Nephron (organoid): ENCODE measurements around the gene AEN.

ENCODE experiments used
- H3K27ac Mint-ChIP-seq, 3 experiments: 2 replicates each; pipeline ENCODE4 v1.8.0; 2020; ENCODE audit warnings: mixed read lengths in 3 of 3, mild to moderate bottlenecking in 2 of 3, moderate library complexity in 1 of 3
- H3K27me3 Mint-ChIP-seq: 2 replicates; pipeline ENCODE4 v1.8.0; 2021; ENCODE audit warnings: low read depth, mild to moderate bottlenecking, moderate library complexity, mixed read lengths
- H3K36me3 Mint-ChIP-seq: 2 replicates; pipeline ENCODE4 v1.8.0; 2020; ENCODE audit warnings: low read depth, mixed read lengths
- H3K4me1 Mint-ChIP-seq: 2 replicates; pipeline ENCODE4 v1.8.0; 2020; ENCODE audit warnings: mixed read lengths
- H3K4me3 Mint-ChIP-seq, 3 experiments: 2 replicates each; pipeline ENCODE4 v1.8.0; 2020; ENCODE audit warnings: mild to moderate bottlenecking in 3 of 3, mixed read lengths in 3 of 3, moderate library complexity in 2 of 3
- H3K9me3 Mint-ChIP-seq: 2 replicates; pipeline ENCODE4 v1.8.0; 2020; ENCODE audit warnings: mixed read lengths
- TF ChIP-seq, protein P1 (sequence below), 3 experiments: fragments of 200-600 bp; sonication (generic); IDR thresholded peaks; one replicate each; pipeline ENCODE4 v1.5.0; 2021; ENCODE audit warnings: antibody characterized with exemption in 3 of 3; ENCODE audit not compliant: unreplicated experiment in 3 of 3

The AEN gene

DNA sequence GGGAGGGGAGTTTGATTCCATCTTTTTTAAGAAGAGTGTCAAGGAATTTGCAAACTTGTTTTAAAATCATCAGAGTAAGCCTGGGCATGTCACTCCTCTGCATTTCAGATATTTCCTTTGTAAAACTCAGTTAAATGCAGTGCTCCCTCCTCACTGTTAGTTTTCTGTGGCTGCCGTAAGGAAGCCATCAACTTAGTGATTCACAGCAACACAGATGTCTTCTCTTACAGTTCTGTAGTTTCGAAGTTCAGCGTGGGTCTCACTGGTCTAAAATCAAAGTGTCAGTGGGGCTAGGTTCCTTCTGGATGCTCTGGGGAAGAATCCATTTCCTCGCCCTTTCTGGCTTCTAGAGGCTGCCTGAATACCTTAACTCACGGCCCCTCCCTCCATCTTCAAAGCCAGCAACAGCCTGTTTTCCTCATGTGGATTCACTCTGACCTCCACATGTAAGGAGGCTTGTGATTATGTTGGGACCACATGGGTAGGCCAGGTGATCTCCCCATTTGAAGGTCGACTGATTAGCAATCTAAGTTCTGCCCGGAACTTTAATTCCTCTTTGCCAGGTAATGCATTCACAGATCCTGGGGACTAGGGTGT lies 30.1 kb downstream of the AEN start:
- no peaks in the 10 kb centered on the region for H3K9me3 Mint-ChIP-seq
- peak overlapping the region in 1 of 3 experiments; percentile 48 for H3K27ac Mint-ChIP-seq
- H3K4me3 Mint-ChIP-seq, result no peak overlapping the region
- peaks cover 17% of the 10 kb centered on the region for H3K27me3 Mint-ChIP-seq
- TF ChIP-seq, protein P1, sequence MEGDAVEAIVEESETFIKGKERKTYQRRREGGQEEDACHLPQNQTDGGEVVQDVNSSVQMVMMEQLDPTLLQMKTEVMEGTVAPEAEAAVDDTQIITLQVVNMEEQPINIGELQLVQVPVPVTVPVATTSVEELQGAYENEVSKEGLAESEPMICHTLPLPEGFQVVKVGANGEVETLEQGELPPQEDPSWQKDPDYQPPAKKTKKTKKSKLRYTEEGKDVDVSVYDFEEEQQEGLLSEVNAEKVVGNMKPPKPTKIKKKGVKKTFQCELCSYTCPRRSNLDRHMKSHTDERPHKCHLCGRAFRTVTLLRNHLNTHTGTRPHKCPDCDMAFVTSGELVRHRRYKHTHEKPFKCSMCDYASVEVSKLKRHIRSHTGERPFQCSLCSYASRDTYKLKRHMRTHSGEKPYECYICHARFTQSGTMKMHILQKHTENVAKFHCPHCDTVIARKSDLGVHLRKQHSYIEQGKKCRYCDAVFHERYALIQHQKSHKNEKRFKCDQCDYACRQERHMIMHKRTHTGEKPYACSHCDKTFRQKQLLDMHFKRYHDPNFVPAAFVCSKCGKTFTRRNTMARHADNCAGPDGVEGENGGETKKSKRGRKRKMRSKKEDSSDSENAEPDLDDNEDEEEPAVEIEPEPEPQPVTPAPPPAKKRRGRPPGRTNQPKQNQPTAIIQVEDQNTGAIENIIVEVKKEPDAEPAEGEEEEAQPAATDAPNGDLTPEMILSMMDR (IDR thresholded peaks at IDR 0.05; ENCODE audit: unreplicated experiment in 3 of 3), result no peak
- no peaks in the 10 kb centered on the region for H3K36me3 Mint-ChIP-seq
- peaks cover 6% of the 10 kb centered on the region for H3K4me1 Mint-ChIP-seq

DNA sequence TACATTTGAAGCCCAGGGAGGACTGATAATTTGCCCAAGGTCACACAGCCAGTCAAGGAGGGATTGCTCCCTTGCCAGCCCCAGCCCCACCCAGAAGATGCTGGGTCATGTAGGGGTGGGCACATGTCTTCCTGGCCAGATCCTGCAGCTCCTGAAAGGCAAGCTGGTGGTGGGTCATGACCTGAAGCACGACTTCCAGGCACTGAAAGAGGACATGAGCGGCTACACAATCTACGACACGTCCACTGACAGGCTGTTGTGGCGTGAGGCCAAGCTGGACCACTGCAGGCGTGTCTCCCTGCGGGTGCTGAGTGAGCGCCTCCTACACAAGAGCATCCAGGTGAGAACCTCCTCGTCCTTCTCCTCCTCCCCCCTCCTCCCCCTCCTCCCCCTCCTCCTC lies 30.8 kb downstream of the AEN start:
- Mint-ChIP-seq H3K9me3 (no peaks in the 10 kb centered on the region), H3K27me3 (peaks cover 17% of the 10 kb centered on the region), H3K27ac (no peak overlapping the region)

DNA sequence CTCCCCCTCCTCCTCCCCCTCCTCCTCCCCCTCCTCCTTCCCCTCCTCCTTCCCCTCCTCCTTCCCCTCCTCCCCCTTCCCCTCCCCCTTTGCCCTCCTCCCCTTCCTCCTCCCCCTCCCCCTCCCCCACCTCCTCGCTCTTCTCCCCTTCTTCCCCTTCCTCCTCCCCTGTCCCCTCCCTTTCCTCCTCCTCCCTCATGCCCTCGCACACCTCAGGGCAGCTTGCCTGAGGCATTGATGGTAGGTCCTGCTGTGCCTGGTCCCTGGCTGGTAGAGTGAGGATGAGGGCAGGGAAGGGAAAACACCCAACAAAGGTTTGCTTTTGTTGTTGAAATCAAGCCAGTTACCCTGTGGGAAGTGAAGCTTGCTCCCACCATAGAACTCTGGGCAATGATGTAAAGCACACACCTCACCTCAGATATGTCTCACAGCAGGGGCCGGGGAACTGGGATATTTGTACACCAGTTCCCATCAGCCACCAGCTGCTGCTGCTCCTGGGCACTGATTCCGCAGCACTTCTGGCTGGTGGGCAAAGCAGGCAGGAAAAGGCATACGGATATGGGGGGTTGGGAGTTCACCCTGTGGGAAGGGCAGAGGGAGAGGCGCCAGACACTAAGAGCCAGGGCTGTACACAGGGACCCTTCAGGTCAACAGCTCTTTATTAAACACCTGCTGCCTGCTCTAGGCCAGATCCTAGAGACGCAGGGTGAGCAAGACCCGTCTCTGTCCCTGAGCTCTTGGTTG lies 31.5 kb downstream of the AEN start:
- TF ChIP-seq, protein P1 (IDR thresholded peaks at IDR 0.05; ENCODE audit: unreplicated experiment in 3 of 3), result no peak
- Mint-ChIP-seq H3K4me3 (no peak overlapping the region), H3K27me3 (peaks cover 22% of the 10 kb centered on the region), H3K27ac (no peak overlapping the region), H3K36me3 (no peaks in the 10 kb centered on the region), H3K4me1 (peaks cover 6% of the 10 kb centered on the region), H3K9me3 (no peaks in the 10 kb centered on the region)

More for the DNA sequence above, 30.8 kb downstream of the AEN start:
- Mint-ChIP-seq H3K4me1 (peaks cover 6% of the 10 kb centered on the region), H3K36me3 (no peaks in the 10 kb centered on the region), H3K4me3 (no peak overlapping the region)
- TF ChIP-seq, protein P1 (IDR thresholded peaks at IDR 0.05; ENCODE audit: unreplicated experiment in 3 of 3), result no peak

DNA sequence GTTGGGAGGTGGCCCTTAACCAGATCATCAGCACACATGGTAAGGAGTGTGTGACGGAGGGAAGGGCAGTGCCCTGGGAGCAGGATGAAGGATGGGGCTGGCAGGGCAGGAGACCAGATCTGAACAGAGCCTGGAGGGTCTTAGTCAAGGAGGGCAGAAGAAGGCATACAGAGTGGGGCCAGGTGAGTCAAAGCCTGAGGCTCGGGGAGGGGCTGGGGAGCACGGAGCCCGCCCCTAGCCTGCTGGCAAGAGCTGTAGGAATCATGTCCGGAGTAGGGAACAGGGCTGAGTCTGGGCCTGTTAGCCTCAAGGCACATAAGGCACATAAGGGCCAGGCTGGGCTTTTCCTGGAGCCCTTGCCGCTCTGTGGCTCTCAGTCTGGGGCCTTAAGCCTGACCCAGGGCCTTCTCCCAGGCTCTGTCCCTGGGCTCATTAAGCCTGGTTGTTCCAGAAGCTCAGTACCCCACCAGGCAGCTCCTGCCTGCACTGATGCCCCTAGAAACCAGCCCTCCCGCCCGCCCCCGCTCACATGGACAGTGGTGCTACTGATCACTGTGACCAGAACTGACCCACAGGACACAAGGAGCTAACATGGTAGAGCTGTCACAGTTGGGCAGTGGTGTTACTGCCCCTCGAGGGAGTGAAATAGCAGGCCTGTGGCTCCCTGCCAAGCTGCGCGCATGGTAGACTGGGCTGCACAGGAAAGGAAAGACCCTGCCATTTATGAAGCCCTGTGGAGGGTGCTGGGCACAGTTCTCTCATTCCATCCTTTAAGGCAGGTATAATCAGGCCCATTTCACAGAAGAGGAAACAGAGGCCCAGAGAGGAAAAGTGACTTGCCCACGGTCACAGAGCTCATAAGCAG lies 32.3 kb downstream of the AEN start:
- Mint-ChIP-seq H3K9me3 (no peaks in the 10 kb centered on the region), H3K27me3 (peaks cover 25% of the 10 kb centered on the region), H3K4me1 (peaks cover 6% of the 10 kb centered on the region), H3K27ac (no peak overlapping the region), H3K36me3 (no peaks in the 10 kb centered on the region), H3K4me3 (no peak overlapping the region)
- TF ChIP-seq, protein P1 (IDR thresholded peaks at IDR 0.05; ENCODE audit: unreplicated experiment in 3 of 3), result no peak

DNA sequence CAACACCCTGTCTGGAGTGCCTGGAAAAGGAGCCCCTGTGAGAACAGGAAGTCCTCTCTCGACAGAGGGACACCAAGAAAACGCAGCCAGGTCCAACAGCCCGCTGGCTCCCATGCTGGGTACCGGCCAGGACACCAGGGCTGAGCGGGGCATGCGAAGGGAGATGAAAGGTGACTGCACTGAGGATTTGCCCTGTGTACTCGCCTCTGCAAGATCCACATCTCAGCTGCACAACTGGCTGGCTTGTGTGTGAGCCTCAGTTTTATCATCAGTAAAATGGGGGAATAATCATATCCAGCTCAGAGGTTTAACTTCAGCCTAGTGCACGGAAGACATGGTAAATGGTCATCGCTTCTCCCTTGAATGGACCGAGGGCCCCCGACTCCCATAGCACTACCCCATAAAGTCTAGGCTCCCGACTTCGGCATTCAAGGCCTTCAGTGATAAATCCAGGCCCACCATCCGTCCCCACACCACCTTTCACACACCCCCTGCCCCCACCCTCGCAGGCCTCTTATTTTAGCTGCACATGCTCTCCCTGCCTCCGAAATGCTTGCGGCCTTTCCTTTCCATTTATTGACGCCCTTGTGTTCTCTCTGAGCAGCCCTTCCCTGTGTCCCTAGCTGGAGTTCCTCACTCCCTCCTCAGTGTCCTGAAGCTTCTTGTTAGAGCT lies 33.4 kb downstream of the AEN start:
- Mint-ChIP-seq H3K4me3 (no peak overlapping the region), H3K36me3 (no peaks in the 10 kb centered on the region), H3K27ac (no peak overlapping the region), H3K9me3 (no peaks in the 10 kb centered on the region), H3K4me1 (no peaks in the 10 kb centered on the region), H3K27me3 (peaks cover 30% of the 10 kb centered on the region)
- TF ChIP-seq, protein P1 (IDR thresholded peaks at IDR 0.05; ENCODE audit: unreplicated experiment in 3 of 3), result no peak
